ENCODE measurements around the gene CIAO2B. TPM values are rescaled to one million over a fixed set of nuclear protein-coding genes. Genes with fewer than 3 reads are reported as not detected.

The CIAO2B gene
- total and polyA plus RNA-seq, 11 donors = 103 to 669 (median 129) TPM

DNA sequence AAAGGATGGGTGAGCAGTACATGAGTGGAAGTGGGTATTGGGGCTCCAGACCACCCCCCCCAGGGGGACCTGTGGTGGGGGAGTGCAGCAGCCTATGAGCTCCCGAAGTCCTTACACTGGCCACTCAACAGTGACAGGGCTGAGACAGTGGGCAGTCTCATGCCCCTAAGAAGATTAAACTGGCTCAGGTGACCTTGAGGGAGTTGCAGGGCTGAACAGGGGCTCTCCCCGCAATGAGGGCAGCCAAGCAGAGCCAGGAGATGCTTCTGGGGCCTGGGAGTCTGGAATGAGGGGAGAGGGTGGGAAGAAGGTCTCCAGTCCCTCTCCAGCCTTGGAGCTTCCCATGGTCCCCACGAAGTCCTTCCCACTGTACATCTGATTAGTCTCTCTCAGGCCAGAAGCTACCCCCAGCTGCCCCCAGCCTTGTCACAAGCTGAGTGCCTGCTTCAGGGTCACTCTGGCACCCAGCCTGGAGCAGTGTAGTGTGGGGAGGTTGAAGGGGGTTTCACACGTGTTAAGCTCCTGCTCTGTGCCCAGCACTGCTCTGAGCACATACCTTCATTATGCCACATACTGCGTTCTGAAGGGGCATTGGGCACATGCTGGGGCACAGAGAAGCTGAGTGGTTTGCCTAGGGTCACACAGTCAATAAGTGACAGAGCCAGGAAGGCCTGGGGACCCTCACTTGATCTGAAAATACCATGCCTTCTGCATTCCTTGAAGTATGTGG, 14.5 kb downstream of the CIAO2B start:
- intact Hi-C loops (cut with DNase I) = no loop called here
- Histone ChIP-seq H3K9me3 (no peaks in the 10 kb centered on the region), H3K4me3 (no peak overlapping the region), H3K27ac (peak overlapping the region; percentile 63 to 99 (median 92)), H3K36me3 (peaks cover 0 to 23% (median 0%) of the 10 kb centered on the region in 9 donors), H3K27me3 (peaks cover 0 to 24% (median 0%) of the 10 kb centered on the region in 9 donors), H3K4me1 (peaks cover 0 to 49% (median 21%) of the 10 kb centered on the region in 12 donors)
- 46 to 51% (median 48%) methylated on average over 4 to 5 of the region's 5 CpGs for WGBS, 4 donors
- ATAC-seq (peak in 3 of 4 donors; percentile 0 to 10 (median 4)), DNase-seq (no peak)
- TF ChIP-seq, protein P1, sequence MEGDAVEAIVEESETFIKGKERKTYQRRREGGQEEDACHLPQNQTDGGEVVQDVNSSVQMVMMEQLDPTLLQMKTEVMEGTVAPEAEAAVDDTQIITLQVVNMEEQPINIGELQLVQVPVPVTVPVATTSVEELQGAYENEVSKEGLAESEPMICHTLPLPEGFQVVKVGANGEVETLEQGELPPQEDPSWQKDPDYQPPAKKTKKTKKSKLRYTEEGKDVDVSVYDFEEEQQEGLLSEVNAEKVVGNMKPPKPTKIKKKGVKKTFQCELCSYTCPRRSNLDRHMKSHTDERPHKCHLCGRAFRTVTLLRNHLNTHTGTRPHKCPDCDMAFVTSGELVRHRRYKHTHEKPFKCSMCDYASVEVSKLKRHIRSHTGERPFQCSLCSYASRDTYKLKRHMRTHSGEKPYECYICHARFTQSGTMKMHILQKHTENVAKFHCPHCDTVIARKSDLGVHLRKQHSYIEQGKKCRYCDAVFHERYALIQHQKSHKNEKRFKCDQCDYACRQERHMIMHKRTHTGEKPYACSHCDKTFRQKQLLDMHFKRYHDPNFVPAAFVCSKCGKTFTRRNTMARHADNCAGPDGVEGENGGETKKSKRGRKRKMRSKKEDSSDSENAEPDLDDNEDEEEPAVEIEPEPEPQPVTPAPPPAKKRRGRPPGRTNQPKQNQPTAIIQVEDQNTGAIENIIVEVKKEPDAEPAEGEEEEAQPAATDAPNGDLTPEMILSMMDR (IDR thresholded peaks at IDR 0.05) = no peak
- TF ChIP-seq POLR2A (IDR thresholded peaks at IDR 0.05) = no peak

DNA sequence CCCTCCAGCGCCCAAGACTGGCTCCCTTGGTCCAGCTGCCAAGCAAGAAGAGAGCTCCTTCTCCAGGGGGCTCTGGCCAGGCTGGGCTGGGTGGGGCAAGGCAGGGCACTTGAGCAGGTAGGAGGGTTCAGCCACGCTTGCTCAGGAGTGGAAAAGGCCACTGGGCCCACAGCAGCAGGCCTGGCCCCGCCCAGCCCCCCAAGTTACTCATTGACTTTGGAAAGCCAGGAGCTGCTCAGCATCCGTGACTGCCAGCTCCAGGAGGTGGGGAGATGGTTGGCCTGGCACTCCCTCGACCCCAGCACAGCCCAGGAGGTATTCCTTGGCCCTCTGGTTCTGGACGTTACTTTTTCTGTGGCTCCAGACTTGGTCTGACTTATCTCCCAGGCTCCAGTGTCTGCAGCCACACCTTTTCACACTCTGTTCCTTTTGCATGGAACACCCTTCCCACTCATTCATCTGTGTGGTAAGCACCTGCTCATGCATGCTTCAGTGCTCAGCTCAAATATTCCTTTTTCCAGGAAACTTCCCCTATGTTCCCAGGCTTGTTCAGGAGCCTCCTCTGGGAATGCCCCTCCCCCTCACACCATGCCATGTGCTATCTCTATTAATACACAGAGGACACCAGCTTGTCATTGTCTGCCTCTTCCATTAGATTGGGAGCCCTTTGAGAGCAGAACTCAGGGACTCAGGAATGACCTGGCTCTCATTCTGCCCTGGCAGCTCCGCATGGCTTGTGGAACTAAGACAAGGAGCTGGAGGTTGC, 15.2 kb downstream of the CIAO2B start, which contains the start of gene CDH16:
Gene CDH16 (minus strand): TSS at position 83 of the 766 bp plus-strand sequence. CDS start 820 bp downstream, outside the sequence.
- H3K36me3 ChIP-seq = peaks cover 0 to 19% (median 0%) of the 10 kb centered on the region in 9 donors
- ATAC-seq (peak in 3 of 4 donors; percentile 6 to 18 (median 7)), DNase-seq (no peak)
- H3K4me3 ChIP-seq = no peak within 1 kb of the TSS
- no peaks in the 10 kb centered on the region for H3K9me3 ChIP-seq
- WGBS, 4 donors = 51 to 64% (median 62%) methylated on average over 5 to 7 of the region's 7 CpGs
- intact Hi-C loops (cut with DNase I) = no loop called here
- peaks cover 0 to 49% (median 21%) of the 10 kb centered on the region in 12 donors for H3K4me1 ChIP-seq
- H3K27ac ChIP-seq = peak within 1 kb of the TSS; percentile 63 to 99 (median 92)
- TF ChIP-seq POLR2A (IDR thresholded peaks at IDR 0.05) = no peak
- TF ChIP-seq, protein P1 (IDR thresholded peaks at IDR 0.05) = no peak
- H3K27me3 ChIP-seq = peaks cover 0 to 16% (median 0%) of the 10 kb centered on the region in 9 donors

DNA sequence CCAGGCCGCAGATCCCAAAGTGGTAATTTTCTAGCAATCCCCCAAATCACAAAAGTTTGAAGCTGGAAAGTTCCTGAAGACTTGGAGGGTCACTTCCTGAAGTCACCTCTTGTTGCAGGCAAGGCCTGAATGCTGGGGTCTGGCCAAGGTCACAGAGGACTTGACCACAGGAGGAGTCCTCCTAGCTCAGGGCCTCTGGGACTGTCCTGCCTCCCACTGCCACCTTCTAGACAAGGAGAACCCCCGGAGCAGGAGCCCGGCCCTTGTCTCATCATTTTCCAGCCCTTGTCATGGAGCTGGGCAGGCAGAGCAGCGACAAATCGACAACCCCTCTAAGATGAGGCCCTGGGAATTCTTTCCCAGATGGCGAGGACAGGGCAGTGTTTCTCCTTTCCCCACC, 15.8 kb downstream of the CIAO2B start:
- 78 to 92% (median 87%) methylated on average over 5 to 6 of the region's 6 CpGs for WGBS, 4 donors
- no peak for DNase-seq
- Histone ChIP-seq H3K27ac (peak overlapping the region in 4 of 12 donors; percentile 86 to 98 (median 97)), H3K4me1 (peaks cover 0 to 42% (median 20%) of the 10 kb centered on the region in 12 donors), H3K4me3 (no peak overlapping the region), H3K9me3 (no peaks in the 10 kb centered on the region), H3K36me3 (peaks cover 0 to 14% (median 0%) of the 10 kb centered on the region in 9 donors), H3K27me3 (peaks cover 0 to 10% (median 0%) of the 10 kb centered on the region in 9 donors)
- intact Hi-C loops (cut with DNase I) = no loop called here
- no peak for ATAC-seq
- TF ChIP-seq, protein P1 (IDR thresholded peaks at IDR 0.05) = no peak
- TF ChIP-seq POLR2A (IDR thresholded peaks at IDR 0.05) = no peak

DNA sequence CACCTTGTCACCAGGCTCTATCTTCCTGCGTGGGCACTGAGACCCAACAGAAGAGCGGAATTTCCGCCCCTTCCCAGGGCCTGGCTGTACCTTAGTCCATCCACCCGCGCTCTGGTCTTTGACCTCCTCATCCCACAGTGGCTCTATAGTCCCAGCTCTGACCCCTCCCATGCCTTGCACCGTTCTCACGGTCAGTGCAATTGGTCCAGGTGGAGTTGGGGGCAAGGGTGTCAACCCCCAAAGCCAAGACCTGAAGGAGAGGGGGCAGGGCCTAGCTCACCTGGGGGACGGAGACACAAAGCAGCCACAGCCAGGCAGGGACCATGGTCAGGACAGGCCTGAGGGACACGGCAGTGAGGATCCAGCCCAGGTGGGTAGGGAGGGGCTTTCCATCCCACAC, 16.5 kb downstream of the CIAO2B start:
- Histone ChIP-seq H3K4me1 (peaks cover 0 to 38% (median 18%) of the 10 kb centered on the region in 12 donors), H3K27me3 (peaks cover 0 to 5% (median 0%) of the 10 kb centered on the region in 9 donors), H3K4me3 (no peak overlapping the region), H3K36me3 (peaks cover 0 to 14% (median 0%) of the 10 kb centered on the region in 9 donors), H3K9me3 (no peaks in the 10 kb centered on the region), H3K27ac (no peak overlapping the region)
- intact Hi-C loops (cut with DNase I) = no loop called here
- TF ChIP-seq POLR2A (IDR thresholded peaks at IDR 0.05) = no peak
- TF ChIP-seq, protein P1 (IDR thresholded peaks at IDR 0.05) = no peak
- no peak for ATAC-seq
- DNase-seq = no peak
- WGBS, 4 donors = 88 to 96% (median 88%) methylated on average over 9 of the region's 9 CpGs
